GM19324 (cell line): ENCODE measurements around the gene EFNA1.
"Not testable (repeated sequence)": the region's sequence is repeated elsewhere in the genome, so short reads cannot be mapped to it uniquely, and the experiment has no call there.

ENCODE experiments used
- ATAC-seq: cut with Tn5 transposase; IDR thresholded peaks from one replicate; pipeline ENCODE4 v1.9.1; 2021; ENCODE audit warnings: mild to moderate bottlenecking, moderate library complexity; ENCODE audit not compliant: unreplicated experiment, low FRiP score

EFNA1 gene

DNA sequence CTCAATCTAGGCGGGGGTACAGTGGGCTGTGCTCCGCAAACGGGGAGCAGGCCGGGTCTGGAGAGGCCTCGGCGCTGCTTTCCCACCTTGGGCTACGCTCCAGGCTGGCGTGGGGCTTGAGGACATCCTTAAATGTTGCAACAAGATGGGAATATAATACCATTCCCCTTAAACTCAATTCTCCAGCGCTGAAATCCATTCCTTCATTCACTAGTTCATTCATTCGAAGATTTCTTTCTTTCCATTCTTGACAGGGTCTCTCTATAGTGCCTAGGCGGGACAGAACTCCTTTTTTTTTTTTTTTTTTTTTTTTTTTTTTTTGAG, 12.9 kb downstream of the EFNA1 start:
- ATAC-seq: no peak

DNA sequence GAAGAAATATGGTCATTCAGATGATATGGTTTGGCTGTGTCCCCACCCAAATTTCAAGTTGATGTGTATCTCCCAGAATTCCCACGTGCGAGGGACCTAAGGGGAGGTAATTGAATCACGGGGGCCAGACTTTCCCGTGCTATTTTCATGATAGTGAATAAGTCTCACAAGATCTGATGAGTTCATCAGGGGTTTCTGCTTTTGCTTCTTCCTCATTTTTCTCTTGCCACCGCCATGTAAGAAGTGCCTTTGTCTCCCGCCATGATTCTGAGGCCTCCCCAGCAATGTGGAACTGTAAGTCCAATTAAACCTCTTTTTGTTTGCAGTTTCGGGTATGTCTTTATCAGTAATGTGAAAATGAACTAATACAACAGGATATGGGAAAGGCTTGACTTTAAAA, 14.1 kb downstream of the EFNA1 start:
- no peak for ATAC-seq

DNA sequence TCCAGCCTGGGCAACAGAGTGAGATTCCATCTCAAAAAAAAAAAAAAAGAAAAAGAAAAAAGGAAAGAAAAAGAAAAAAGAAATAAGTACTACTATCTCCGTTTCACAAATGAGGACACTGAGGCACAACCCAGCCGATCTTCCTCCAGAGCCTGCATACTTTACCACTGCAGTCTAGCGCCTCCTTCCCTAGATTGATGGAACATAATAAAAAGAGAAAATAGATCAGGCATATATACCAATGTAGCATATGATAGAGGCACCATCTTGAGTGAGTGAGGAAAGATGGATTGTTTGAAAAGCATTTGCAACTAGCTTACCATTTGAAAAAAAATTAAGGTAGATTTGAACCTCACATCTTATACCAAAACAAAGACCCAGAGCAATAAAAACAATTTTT, 17.8 kb downstream of the EFNA1 start:
- no peak for ATAC-seq

DNA sequence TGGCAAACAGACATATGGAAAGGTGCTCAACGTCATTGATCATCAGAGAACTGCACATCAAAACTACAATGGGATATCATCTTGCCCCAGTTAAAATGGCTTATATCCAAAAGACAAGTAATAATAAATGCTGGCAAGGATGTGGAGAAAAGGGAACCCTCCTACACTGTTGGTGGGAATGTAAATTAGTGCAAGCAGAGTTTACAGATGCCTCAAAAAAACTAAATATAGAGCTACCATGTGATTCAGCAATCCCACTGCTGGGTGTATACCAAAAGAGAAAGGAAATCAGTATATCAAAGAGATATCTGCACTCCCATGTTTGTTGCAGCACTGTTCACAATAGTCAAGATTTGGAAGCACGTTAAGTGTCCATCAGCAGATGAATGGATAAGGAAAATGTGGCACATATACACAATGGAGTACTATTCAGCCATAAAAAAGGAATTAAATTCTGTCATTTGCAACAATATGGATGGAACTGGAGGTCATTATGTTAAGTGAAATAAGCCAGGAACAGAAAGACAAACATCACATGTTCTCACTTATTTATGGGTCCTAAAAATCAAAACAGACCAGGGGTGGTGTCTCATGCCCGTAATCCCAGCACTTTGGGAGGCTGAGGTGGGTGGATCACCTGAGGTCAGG, 28.4 kb downstream of the EFNA1 start:
- ATAC-seq: not testable (repeated sequence)

DNA sequence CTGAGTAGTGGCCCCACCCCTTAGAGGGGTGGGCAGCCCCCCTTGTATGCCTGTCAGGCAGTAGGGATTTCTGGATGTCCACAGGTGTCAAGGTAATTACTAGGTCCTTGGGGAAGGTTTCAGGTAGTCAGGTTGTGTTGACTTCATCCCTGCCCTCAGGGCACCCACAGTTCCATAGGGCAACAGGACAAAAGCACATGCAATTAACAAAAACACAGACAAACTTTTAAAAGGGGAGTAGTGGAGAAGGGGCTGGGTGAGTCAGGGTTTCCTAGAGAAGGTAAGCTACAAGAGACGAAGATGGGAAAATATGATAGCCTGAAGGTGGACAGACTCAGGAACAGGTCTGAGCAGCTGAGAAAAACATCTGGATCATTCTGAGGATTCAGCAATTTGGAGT, 31.3 kb downstream of the EFNA1 start:
- no peak for ATAC-seq

DNA sequence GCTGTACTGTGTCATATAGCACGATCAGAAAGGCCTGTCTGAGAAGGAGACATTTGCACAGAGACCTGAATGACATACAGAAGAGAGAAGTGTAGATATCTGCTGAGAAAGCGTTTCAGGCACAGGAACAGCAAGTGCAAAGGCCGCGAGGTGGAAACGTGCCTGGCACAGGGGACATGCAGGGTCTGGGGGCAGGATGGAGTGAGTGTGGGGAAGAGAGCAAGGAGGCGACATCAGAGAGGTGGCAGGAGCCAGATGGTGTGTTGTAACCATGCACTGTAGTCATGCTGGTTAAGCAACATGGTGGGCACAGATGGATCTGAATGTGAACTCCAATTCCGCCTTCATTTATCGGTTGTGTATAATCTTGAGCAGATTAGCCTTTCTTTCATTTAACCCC, 32.5 kb downstream of the EFNA1 start:
- ATAC-seq: no peak

DNA sequence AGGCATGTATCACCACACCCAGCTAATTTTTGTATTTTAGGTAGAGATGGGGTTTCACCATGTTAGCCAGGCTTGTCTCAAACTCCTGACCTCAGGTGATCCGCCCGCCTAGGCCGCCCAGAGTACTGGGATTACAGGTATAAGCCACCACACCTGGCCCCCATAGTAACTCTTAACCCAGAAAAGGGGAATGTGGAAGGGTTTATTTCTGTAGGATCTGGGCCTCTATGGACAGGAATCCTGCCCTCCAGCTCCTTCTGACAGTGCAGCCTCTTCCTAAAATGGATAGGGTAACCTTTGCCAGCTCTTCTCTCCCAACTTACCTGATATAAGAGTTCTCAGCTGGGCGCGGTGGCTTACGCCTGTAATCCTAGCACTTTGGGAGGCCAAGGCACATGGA, 35.0 kb downstream of the EFNA1 start:
- not testable (repeated sequence) for ATAC-seq

DNA sequence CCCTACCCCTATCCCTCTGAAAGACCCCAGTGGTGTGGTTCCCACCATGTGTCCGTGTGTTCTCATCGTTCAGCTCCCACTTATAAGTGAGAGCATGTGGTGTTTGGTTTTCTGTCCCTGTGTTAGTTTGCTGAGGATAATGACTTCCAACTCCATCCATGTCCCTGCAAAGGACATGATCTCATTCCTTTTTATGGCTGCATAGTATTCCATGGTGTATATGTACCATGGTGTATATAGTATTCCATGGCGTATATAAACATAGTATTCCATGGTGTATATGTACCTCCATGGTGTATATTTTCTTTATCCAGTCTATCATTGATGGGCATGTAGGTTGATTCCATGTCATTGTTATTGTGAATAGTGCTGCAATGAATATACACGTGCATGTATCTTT, 36.1 kb downstream of the EFNA1 start:
- not testable (repeated sequence) for ATAC-seq

DNA sequence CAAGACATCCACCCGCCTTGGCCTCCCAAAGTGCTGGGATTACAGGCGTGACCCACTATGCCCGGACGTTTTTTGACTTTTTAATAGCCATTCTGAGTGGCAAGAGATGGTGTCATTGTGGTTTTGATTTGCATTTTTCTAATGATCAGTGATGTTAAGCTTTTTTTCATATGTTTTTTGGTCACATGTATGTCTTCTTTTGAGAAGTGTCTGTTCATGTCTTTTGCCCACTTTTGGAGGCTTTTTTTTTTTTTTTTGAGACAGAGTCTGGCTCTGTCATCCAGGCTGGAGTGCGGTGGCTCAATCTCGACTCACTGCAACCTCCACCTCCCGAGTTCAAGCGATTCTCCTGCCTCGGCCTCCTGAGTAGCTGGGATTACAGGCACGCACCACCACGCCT, 36.9 kb downstream of the EFNA1 start:
- ATAC-seq: not testable (repeated sequence)

DNA sequence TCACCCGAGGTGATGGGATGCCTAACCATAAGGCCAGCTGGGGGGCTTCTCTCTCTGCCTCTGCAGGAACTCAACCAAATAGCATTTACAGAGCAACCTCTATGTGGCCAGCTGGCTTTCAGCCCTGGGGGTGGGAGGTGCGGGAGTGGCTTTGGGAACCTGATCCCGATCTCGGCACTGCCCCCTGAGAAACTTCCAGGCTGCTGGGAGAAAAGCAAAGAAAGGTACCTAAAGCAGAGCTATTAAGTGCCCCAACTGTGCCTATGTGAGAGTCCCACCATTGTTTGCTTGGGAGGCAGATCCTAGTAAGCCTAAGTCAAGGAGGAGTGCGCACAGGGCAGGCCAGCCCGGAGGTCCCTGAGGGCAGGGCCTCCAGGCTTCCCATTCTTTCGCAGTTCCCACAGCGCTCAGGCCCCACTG, 38.4 kb downstream of the EFNA1 start:
- ATAC-seq: no peak

DNA sequence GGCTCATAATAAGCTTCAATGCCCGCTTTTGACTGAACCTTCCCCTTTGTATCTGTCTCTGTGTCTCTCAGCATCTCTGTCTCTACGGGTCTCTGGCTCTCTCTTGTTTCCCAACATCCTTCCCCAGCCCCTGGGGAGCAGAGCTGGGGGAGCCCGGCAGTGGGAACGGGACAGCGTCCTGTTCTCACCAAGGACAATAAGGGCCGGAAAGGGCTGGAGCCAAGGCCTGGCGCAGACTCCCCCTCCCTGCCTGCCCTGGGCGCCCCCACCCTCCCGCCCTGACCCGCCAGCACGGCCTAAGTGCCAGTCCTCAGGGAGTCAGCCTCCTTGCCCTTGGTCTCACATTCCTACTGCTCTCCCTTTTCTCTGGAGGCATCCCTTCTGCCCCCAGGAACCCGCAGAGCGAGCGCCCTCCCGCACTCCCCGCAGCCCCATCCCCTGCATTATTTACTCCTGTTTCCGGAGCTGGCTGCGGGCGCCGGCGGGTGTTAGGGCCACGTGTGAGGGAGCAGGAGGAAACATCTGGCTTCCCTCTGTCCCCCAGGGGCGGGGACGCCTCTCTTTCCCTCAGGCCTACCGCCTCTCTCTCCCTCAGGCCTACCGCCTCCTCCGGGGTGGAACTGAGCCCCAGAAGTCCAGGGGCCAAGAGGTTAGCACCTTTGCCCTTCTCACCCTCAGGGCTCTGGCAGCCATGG, 38.9 kb downstream of the EFNA1 start:
- ATAC-seq: no peak

DNA sequence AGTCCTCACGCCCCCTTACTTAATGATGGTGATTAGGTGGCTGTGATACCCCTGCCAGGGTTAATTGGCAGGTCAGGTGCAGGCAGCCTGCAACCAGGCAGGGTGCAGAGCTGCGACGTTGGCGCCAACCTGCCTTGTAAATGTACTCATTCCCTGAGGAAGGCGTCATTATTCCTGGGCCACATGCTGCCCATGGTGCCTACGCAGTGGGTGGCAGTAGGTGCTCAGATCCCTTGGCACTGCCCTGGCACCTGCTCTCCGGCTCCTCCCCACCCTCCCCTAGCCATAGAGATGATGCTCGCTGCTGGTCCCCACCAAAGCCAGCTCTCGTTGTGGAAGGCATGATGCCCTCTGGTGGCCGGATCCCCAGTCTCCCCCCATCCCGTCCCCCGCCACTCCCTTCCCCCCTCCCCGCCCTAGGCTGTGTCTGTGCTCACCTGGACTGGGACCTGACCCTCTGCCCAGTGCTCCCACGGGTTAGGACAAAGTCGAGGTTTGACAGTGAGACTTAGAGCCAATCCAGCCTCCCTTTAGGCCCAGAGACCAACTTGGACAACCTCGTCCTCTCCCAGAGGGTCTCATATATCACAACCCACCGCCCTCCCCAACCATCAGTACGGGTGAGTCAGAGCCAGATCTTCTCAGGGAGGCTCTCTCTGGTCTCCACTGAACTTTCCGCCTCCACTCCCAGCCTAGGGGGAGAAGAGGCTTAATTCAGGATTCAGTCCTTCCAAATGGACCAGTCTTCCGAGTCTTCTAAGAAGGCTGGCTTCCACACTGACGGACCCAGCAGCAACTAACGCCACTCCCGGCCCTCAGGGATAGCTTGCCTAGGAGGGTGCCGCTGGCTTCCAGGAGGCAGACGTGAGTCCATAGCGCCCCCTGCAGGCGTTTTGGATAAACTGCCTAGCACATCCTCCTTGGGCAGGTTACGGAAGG, 39.8 kb downstream of the EFNA1 start:
- no peak for ATAC-seq

DNA sequence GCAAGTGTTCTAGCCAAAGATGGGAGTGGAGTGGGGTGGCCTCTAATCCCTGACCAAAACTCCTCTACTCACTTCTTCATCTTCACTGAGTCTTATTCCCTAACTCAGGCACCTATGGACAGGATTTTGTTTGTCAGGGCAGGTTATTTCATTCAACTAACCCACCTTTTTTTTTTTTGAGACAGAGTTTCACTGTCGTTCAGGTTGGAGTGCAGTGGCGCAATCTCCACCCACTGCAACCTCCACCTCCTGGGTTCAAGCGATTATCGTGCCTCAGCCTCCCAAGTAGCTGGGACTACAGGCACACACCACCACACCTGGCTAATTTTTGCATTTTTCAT, 40.4 kb downstream of the EFNA1 start:
- ATAC-seq: not testable (repeated sequence)

DNA sequence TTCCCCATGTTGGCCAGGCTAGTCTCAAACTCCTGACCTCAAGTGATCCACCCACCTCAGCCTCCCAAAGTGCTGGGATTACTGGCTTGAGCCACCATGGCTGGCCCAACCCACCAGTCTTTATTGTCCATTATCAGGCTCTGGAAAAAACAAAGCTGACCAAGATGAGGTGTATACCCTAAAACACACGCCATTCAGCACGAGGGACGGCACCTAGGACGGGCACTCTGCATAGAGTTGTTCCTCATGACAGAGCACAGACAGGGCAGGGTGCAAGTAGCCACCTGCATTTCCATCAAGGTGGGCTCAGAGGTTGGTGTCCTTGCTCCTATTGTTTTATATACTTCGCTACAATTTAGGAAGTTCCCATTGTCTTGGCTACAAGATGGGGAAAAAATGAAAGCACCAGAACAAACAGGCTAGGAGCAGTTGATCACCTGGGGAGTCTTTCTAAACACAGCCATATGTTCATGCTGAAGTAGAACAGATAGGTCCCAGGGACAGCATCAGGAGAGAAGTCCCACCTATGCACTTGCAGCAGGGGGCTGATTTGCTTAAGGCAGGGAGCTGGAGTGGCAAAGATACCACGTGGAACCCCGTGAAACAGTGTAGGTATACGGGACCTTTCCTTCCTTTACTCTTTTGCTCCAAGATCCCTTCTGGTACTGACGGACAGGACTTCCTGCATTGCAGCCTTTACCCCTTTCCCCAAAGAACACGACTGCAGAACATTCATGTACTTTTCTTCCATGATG, 41.0 kb downstream of the EFNA1 start:
- no peak for ATAC-seq

DNA sequence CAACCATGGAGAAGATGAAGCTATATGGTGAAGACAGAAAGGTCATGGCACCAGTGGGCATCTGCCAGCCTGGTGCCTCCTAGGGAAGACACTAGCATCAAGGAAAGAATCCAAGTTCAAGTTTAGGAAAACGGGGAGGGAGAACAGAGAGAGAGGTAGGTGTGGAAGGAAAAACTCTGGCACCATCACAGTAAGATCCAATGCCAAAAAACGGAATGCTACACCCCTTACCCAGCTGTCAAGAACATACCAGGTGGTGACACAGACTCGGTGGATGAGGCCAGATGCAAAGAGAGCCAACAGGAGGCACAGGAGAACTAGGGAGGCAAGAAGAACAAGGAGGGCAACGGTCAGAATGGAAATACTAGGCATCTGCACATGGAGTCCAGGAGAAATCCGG, 41.9 kb downstream of the EFNA1 start:
- ATAC-seq: no peak

DNA sequence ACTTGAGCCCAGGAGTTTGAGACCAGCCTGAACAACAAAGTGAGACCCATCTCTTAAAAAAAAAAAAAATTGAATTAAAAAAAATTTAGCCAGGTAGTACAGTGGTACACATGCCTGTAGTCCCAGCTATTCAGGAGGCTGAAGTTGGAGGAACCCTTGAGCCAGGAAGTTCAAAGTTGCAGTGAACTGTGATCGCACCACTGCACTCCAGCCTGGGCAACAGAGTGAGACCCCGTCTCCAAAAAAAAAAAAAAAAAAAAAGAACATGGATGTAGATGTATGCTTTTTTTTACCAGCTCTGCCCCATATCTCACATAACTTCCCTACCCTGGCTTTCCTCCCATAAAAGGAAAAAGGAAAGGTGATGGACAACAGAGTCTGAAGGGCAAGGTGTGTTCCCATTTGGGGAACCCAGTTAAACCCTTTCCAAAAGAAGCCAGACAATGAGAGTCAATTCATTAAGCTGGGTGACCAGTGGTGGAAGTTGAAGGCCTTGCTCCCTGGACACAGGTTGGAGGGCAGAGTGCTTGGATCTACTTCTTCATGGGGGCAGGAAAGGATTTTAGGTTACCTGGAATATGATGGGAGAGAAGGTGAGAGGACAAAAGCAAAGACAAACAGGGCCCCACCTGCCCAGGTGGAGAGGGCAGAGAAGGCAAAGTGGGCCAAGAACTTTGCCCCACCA, 42.6 kb downstream of the EFNA1 start:
- no peak for ATAC-seq

DNA sequence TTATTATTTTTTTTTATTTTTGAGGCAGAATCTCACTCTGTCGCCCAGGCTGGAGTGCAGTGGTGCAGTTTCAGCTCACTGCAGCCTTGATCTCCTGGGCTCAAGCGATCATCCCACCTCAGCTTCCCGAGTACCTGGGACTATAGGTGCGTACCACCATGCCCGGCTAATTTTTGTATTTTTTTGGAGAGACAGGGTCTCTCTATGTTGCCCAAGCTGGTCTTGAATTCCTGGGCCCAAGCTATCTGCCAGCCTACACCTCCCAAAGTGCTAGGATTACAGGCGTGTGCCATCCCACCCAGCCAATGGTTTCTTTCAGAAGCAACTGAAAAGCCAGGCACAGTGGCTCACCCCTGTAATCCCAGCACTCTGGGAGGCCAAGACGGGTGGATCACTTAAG, 43.1 kb downstream of the EFNA1 start:
- ATAC-seq: no peak

DNA sequence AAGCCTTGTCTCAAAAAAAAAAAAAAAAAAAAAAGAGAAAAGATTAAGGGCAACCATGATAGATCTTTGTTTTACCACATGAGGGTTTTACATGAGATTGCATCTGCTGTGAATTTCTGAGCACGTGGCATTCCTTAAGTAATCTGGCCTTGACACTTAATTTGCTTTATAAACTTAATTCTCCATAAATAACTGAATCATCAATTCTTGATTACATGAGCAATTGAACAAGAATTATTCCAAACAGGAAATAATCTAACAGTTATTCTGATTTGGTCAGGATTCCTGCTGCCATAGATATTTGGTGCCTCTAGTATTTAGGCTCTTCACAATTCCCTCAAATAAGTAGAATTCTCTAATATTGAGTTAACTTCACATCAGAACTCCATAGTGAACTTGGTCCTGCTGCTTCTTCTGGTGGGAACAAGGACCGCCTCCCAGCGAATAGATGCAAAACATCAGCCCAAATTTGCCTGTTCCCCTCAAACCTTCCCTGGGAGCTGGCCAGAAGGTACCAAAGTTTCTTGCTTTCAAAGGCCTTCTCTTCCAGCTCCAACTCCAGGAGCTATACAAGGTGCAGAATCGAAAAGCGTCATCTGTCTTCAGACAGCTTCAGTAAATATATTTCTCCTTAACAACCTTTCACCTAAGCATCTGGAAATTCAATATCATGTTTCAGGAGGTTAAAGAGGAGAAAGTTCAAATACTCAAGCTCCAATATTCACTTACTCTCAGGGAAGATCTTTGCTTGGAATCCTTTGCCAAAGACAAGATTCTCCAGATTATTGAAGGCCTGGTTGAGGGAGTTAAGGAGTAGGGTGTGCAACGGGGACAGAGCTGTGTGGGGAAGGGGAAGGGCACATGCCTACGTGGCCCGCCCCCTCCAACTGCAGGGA, 44.4 kb downstream of the EFNA1 start:
- no peak for ATAC-seq

DNA sequence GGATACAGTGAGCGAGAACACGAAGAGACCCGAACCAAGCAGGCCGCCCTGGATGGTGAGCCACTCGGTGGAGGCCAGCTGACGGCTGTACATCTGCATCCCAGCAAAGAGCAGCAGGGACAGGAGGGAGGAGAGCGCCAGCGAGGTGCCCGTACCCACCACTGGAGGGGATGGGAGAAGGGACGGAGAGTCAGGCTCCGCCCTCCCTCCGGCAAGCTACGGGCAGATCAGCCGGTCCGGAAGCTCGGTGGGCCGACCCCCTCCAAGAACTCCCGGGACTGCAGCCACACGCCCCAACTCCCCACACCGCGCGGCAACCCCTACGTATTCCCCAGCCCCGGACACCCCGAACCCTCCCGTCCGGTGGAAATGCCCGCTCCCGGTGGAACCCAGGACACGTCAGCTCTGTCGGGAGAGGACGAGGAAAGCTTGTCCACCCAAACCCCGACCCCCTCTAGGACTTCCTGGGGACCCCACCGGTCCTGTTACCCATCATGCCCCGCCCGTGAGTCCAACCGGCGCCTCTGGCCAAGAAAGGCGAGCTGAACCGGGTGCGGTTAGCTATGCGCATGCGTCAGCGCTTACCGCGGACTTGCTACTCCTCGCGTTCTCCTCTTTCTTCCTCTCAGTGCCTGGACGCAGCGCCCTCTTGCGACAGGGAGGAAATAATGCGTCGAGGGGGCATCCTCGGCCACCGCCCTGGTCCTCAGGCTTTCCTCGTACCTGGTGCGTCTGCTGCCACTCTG, 45.2 kb downstream of the EFNA1 start, which contains the start of gene KRTCAP2:
TSS of gene KRTCAP2 (minus strand) at position 573 of the 746 bp plus-strand sequence. CDS start at position 493, 80 bp downstream.
- peak; percentile 82 for ATAC-seq
